Trophoblast cell (in vitro differentiated cells and primary cell): Measurements from ENCODE around the gene PRKRIP1.

Experiments used
- DNase-seq, 2 donors: peaks; one replicate each; pipeline ENCODE4 v3.0.0-alpha.2; 2016
- H2AFZ ChIP-seq: 2 replicates; pipeline ENCODE4 v1.6.1; 2013; ENCODE audit warnings: low read length, moderate library complexity, mild to moderate bottlenecking; ENCODE audit not compliant: insufficient read depth, poor library complexity
- H2AK5ac ChIP-seq: 2 replicates; pipeline ENCODE4 v1.6.1; 2013; ENCODE audit warnings: mild to moderate bottlenecking, low read length
- H2BK120ac ChIP-seq: 2 replicates; pipeline ENCODE4 v1.6.1; 2013; ENCODE audit warnings: low read length, mild to moderate bottlenecking, moderate library complexity; ENCODE audit not compliant: insufficient read depth, poor library complexity
- H2BK12ac ChIP-seq: 2 replicates; pipeline ENCODE4 v1.6.1; 2013; ENCODE audit warnings: mild to moderate bottlenecking, low read length, moderate library complexity
- H2BK5ac ChIP-seq: 2 replicates; pipeline ENCODE4 v1.6.1; 2013; ENCODE audit warnings: low read length, low read depth, moderate library complexity, mild to moderate bottlenecking; ENCODE audit not compliant: poor library complexity
- H3K14ac ChIP-seq: 2 replicates; pipeline ENCODE4 v1.6.1; 2013; ENCODE audit warnings: mild to moderate bottlenecking, low read length
- H3K18ac ChIP-seq: 2 replicates; pipeline ENCODE4 v1.6.1; 2013; ENCODE audit warnings: mild to moderate bottlenecking, low read length
- H3K23ac ChIP-seq: 2 replicates; pipeline ENCODE4 v1.6.1; 2013; ENCODE audit warnings: low read length
- H3K27ac ChIP-seq: 2 replicates; pipeline ENCODE4 v1.5.1; 2013; ENCODE audit warnings: low read depth, mild to moderate bottlenecking, inconsistent platforms, low read length, moderate library complexity
- H3K27me3 ChIP-seq: 2 replicates; pipeline ENCODE4 v1.6.1; 2013; ENCODE audit warnings: inconsistent platforms, mild to moderate bottlenecking, low read length, moderate library complexity; ENCODE audit not compliant: insufficient read depth
- H3K36me3 ChIP-seq, 2 experiments: 1 replicate in 1 of 2; 2 replicates in 1 of 2; pipeline ENCODE4 v1.6.1; 2013; ENCODE audit warnings: low read length in 2 of 2, mild to moderate bottlenecking in 2 of 2, moderate library complexity in 1 of 2; ENCODE audit not compliant: insufficient read depth in 2 of 2, control insufficient read depth in 1 of 2
- H3K4ac ChIP-seq: 2 replicates; pipeline ENCODE4 v1.6.1; 2013; ENCODE audit warnings: low read depth, mild to moderate bottlenecking, low read length, moderate library complexity
- H3K4me1 ChIP-seq, 2 experiments: 1 replicate in 1 of 2; 2 replicates in 1 of 2; pipeline ENCODE4 v1.6.1; 2013; ENCODE audit warnings: low read length in 2 of 2, mild to moderate bottlenecking in 2 of 2, moderate library complexity in 1 of 2; ENCODE audit not compliant: insufficient read depth in 2 of 2, control insufficient read depth in 1 of 2
- H3K4me2 ChIP-seq: 2 replicates; pipeline ENCODE4 v1.6.1; 2013; ENCODE audit warnings: inconsistent platforms, mild to moderate bottlenecking, low read length, moderate library complexity
- H3K4me3 ChIP-seq: 2 replicates; pipeline ENCODE4 v1.5.1; 2013; ENCODE audit warnings: mild to moderate bottlenecking, low read depth, low read length, inconsistent platforms
- H3K79me1 ChIP-seq: one replicate; pipeline ENCODE4 v1.6.1; 2013; ENCODE audit warnings: low read length
- H3K79me2 ChIP-seq: 2 replicates; pipeline ENCODE4 v1.6.1; 2013; ENCODE audit warnings: low read length, mild to moderate bottlenecking; ENCODE audit not compliant: control insufficient read depth, insufficient read depth, poor library complexity
- H3K9ac ChIP-seq: 2 replicates; pipeline ENCODE4 v1.6.1; 2013; ENCODE audit warnings: mild to moderate bottlenecking, low read length
- H3K9me3 ChIP-seq: 2 replicates; pipeline ENCODE4 v1.6.1; 2013; ENCODE audit warnings: low read depth, mild to moderate bottlenecking, control low read depth, inconsistent platforms, low read length; ENCODE audit not compliant: insufficient read depth
- H4K12ac ChIP-seq: 2 replicates; pipeline ENCODE4 v1.6.1; 2013; ENCODE audit warnings: low read depth, mild to moderate bottlenecking, low read length, moderate library complexity
- H4K8ac ChIP-seq: 2 replicates; pipeline ENCODE4 v1.6.1; 2013; ENCODE audit warnings: low read depth, mild to moderate bottlenecking, low read length, moderate library complexity
- H4K91ac ChIP-seq: one replicate; pipeline ENCODE4 v1.6.1; 2013; ENCODE audit warnings: low read depth, mild to moderate bottlenecking, low read length, moderate library complexity
- WGBS: extraction: QIAGEN DNeasy Blood & Tissue Kit; methylation state at CpG from one replicate; pipeline ENCODE4 v1.1.7; 2013; ENCODE audit warnings: missing lambda C conversion rate; ENCODE audit not compliant: insufficient read length, insufficient coverage; ENCODE audit errors: extremely low coverage; 5-methylcytosine and 5-hydroxymethylcytosine counted together

PRKRIP1 gene

DNA sequence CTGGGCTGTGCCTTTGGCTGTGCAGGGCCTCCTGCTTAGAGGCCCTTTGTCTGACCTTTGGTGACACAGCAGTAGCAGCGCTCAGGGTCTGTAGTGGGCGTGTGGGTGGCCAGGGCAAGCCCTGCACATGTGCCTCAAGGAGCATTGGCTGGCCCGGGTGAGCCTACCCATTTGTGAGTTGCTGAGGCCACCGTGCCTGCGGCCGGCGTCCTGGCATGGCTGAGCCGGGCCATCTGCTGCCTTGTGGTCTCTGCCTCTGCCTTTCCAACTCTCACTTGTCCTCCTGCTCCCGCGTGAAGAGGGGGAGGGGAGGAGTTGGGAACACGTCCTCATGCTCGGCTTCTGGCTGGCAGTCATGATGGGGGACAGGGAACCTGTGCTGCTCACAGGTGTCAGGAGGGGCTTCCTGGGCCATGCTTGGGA, 28.0 kb downstream of the PRKRIP1 start:
- Histone ChIP-seq H3K4ac (no peak overlapping the region), H4K8ac (no peak overlapping the region), H3K9me3 (no peaks in the 10 kb centered on the region), H2BK120ac (no peak overlapping the region), H3K18ac (no peak overlapping the region), H3K4me2 (no peak overlapping the region), H3K79me2 (no peaks in the 10 kb centered on the region), H3K4me1 (no peaks in the 10 kb centered on the region), H3K79me1 (no peaks in the 10 kb centered on the region), H3K27me3 (no peaks in the 10 kb centered on the region), H3K27ac (no peak overlapping the region), H2AK5ac (no peak overlapping the region), H3K4me3 (no peak overlapping the region), H4K91ac (no peak overlapping the region), H2BK12ac (no peak overlapping the region), H2AFZ (no peak overlapping the region), H4K12ac (no peak overlapping the region), H3K36me3 (peaks cover 52 to 67% of the 10 kb centered on the region in 2 experiments), H3K9ac (no peak overlapping the region), H3K14ac (no peak overlapping the region), H2BK5ac (no peak overlapping the region), H3K23ac (no peak overlapping the region)
- WGBS, result no CpG with 5 or more reads among the region's 12 CpGs
- no peak for DNase-seq

DNA sequence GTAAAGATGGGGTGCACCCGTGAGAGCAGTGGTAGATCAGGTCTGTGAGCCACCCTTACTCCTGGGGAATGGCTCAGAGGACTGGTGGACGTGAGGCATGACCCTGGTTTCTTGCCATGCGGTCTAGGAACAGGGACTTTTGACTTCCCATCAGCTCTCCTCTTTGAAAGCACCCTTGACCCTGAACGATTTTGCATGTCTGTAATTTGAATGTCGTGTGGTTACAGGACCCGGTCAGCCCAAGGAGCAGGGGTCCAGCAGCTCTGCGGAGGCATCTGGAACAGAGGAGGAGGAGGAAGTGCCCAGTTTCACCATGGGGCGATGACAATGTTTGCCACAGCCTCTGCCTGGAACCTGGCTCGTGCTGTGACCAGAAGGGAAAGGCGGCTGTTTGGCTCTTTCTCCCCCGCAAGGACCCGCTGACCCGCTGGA, 28.6 kb downstream of the PRKRIP1 start:
- DNase-seq, result no peak
- H2AK5ac ChIP-seq, result no peak overlapping the region
- no peak overlapping the region for H4K8ac ChIP-seq
- H2BK12ac ChIP-seq, result no peak overlapping the region
- no peak overlapping the region for H4K91ac ChIP-seq
- no peak overlapping the region for H3K14ac ChIP-seq
- H3K23ac ChIP-seq, result no peak overlapping the region
- H3K4me3 ChIP-seq, result no peak overlapping the region
- H3K27ac ChIP-seq, result no peak overlapping the region
- H3K27me3 ChIP-seq, result no peaks in the 10 kb centered on the region
- no peak overlapping the region for H3K18ac ChIP-seq
- no peaks in the 10 kb centered on the region for H3K79me1 ChIP-seq
- no peak overlapping the region for H3K4ac ChIP-seq
- no peak overlapping the region for H3K4me2 ChIP-seq
- no CpG with 5 or more reads among the region's 13 CpGs for WGBS
- H2BK5ac ChIP-seq, result no peak overlapping the region
- no peaks in the 10 kb centered on the region for H3K79me2 ChIP-seq
- no peaks in the 10 kb centered on the region for H3K4me1 ChIP-seq
- H2BK120ac ChIP-seq, result no peak overlapping the region
- H3K9ac ChIP-seq, result no peak overlapping the region
- no peak overlapping the region for H2AFZ ChIP-seq
- H4K12ac ChIP-seq, result no peak overlapping the region
- H3K9me3 ChIP-seq, result no peaks in the 10 kb centered on the region
- peaks cover 52 to 62% of the 10 kb centered on the region in 2 experiments for H3K36me3 ChIP-seq

DNA sequence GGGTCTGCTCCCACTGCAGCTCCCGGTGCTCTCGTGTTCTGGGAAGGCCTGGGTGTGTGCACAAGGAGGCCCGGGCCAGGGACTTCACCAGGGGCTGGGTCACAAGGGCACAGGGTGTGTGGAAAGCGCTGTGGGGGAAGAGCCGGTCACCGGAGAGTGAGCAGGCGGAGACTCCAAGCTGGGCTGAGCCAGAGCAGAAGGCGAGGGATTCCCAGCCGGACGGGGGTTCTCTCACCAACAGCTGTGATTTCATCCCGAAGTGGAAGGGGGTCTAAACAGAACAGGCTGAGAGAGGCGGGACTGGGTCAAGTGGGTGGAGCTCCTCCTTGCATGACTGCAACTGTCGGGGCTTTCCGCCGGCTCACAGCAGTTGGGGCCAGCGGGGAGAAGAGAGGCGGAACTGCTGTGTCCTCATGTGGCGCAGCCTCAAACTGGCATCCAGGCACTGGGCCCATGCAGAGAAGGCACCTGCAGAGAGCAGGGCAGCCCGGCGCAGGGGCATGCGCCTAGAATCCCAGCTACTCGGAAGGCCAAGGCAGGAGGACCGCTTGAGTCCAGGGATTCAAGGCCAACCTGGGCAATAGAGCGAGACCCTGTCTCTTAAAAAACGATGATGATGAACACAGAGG, 29.6 kb downstream of the PRKRIP1 start:
- Histone ChIP-seq H3K79me2 (no peaks in the 10 kb centered on the region), H4K8ac (no peak overlapping the region), H3K27me3 (no peaks in the 10 kb centered on the region), H3K18ac (no peak overlapping the region), H2AK5ac (no peak overlapping the region), H2BK12ac (no peak overlapping the region), H3K4me2 (no peak overlapping the region), H3K9ac (no peak overlapping the region), H3K4me3 (no peak overlapping the region), H4K12ac (no peak overlapping the region), H2BK120ac (no peak overlapping the region), H3K14ac (no peak overlapping the region), H2BK5ac (no peak overlapping the region), H3K9me3 (no peaks in the 10 kb centered on the region), H3K4me1 (peaks cover 0 to under 1% of the 10 kb centered on the region in 2 experiments), H3K4ac (no peak overlapping the region), H4K91ac (no peak overlapping the region), H3K79me1 (no peaks in the 10 kb centered on the region), H3K36me3 (peaks cover 48 to 54% of the 10 kb centered on the region in 2 experiments), H3K23ac (no peak overlapping the region), H3K27ac (no peak overlapping the region), H2AFZ (no peak overlapping the region)
- peak; percentile 35 to 42 for DNase-seq
- no CpG with 5 or more reads among the region's 25 CpGs for WGBS

DNA sequence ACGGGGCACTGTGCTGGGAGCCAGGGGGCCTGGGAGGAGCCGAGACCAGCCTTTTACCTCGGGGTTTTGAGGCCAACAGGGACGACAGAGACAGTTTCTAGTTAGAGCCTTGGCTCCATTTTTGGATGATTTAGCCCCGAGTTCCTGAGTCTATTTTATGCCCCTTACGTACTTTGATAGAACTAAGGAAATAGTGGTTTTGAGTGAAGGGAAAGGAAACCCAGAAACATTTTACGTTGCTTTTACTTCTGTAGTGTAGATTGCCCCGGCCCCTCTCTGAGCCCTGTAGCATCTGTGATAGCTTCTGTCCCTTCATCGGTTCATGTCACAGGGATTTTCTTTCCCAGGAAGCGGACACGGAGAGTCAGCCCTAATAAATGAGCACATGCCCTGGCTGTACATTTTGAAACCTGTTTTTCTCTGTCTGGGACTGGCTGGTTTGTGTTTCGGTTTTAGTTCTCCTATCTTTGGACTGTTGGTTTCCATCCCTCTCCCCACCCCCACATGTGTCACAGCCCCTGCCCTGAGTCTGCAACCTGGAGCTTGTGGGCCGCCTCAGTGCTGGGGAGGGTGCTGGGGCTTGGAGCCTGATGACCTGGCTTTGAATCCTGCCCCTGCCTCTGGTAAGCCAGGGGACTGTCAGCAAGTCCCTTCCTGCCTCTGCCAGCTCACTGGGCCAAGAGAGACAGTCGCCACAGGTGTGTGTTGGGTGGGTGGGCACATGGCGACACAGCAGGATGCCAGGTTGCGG, 30.3 kb downstream of the PRKRIP1 start:
- H3K4me2 ChIP-seq, result no peak overlapping the region
- peak in 1 of 2 donors; percentile 16 for DNase-seq
- H4K91ac ChIP-seq, result no peak overlapping the region
- no peak overlapping the region for H3K4me3 ChIP-seq
- no peak overlapping the region for H3K9ac ChIP-seq
- no peak overlapping the region for H2BK5ac ChIP-seq
- peaks cover 43 to 49% of the 10 kb centered on the region in 2 experiments for H3K36me3 ChIP-seq
- no peak overlapping the region for H3K18ac ChIP-seq
- no peak overlapping the region for H3K23ac ChIP-seq
- peaks cover 0 to 5% of the 10 kb centered on the region in 2 experiments for H3K4me1 ChIP-seq
- H3K9me3 ChIP-seq, result no peaks in the 10 kb centered on the region
- H3K79me1 ChIP-seq, result no peaks in the 10 kb centered on the region
- no CpG with 5 or more reads among the region's 16 CpGs for WGBS
- no peak overlapping the region for H3K27ac ChIP-seq
- no peak overlapping the region for H3K4ac ChIP-seq
- no peak overlapping the region for H2AK5ac ChIP-seq
- no peaks in the 10 kb centered on the region for H3K79me2 ChIP-seq
- H2BK120ac ChIP-seq, result no peak overlapping the region
- H2AFZ ChIP-seq, result no peak overlapping the region
- H2BK12ac ChIP-seq, result no peak overlapping the region
- no peak overlapping the region for H4K12ac ChIP-seq
- H4K8ac ChIP-seq, result no peak overlapping the region
- H3K27me3 ChIP-seq, result no peaks in the 10 kb centered on the region
- no peak overlapping the region for H3K14ac ChIP-seq
